Renal cortex interstitium (tissue), 11 donors: Measurements from ENCODE around the gene FAM229B. TPM values are rescaled to one million over a fixed set of nuclear protein-coding genes. Genes with fewer than 3 reads are reported as not detected.
A peak's percentile ranks its signal among the peaks of the same experiment; 100 is the strongest.

Experiments
- DNase-seq, 11 donors: peaks; one replicate each; pipeline ENCODE4 v3.0.0-alpha.2; 2013; ENCODE audit warnings: low read depth in 9 of 11, low spot score in 4 of 11; ENCODE audit errors: extremely low read depth in 1 of 11
- polyA plus RNA-seq, 3 donors: library from polyadenylated mRNA; unstranded; fragments of 120-200 nt; gene quantifications; one replicate each; pipeline ENCODE4 v1.2.1, GENCODE V29; 2013; ENCODE audit not compliant: insufficient read length in 3 of 3

Gene FAM229B
- polyA plus RNA-seq, 3 donors: 39.9 to 47.9 (median 44.4) TPM

DNA sequence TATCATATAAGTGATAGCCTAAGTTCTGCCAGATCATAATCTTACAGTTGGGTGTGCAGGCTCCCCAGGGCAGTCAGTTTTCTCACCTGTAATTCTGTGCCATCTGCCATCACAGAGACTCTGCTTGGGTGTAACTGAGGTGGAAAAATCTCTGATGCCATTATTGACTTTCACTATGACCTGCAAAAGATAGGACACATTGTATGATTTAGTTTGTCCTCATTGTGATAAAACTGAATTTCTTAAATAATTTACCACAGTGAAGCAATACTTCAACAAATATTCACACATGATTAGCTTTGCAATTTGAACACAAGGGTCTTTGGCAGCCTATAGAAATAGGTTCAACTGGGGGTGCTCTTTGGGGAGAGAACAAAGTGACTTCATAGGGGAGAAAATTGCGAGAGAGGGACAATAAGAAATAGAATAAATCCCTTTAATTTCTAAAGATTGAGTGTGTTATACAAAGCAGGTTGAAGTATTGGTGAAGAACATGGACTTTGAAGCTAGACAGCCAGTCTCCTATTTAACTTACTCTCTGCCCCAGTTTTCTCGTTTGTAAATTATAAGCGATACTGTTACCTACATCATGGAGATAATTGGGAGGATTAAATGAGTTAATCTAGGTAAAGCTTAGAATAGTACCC lies 27.3 kb downstream of the FAM229B start:
- no peak for DNase-seq

DNA sequence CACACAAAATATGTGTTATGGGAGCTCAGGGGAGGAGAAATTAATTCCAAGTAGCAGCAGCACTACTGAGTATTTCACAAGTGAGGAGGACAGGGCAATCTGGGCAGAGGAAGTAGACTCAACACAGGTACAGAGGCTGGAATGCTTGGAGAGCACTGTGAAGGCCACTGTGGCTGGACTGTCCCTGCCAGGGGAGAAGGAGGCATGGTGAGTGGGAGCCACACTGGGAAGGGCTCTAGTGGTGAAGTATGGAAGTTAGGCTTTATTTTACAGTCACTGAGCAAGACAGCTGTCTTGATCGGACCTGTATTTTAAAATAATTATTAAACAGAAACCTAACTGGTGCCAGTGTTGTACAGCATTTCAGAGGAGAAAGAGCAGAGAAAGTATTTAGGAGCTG lies 28.8 kb downstream of the FAM229B start:
- no peak for DNase-seq

DNA sequence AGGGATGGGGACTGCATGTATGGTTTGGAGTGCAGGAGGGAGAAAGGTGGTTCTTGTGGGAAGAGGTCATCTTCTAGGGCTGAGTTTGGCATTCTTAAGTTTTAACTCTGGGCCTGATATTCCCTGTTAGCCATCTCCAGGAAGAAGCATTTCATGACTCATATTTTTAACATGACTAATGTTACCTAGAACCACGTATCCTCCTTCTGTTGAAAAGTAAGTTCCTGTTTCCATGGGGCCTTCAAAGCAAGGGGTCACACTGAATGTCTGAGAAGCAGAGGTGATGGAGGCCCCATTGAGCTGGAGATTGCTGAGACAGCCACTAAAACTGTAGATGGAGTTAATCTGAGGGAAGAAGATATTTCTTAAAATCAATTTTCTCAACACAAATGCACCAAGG lies 30.2 kb downstream of the FAM229B start:
- DNase-seq: no peak

DNA sequence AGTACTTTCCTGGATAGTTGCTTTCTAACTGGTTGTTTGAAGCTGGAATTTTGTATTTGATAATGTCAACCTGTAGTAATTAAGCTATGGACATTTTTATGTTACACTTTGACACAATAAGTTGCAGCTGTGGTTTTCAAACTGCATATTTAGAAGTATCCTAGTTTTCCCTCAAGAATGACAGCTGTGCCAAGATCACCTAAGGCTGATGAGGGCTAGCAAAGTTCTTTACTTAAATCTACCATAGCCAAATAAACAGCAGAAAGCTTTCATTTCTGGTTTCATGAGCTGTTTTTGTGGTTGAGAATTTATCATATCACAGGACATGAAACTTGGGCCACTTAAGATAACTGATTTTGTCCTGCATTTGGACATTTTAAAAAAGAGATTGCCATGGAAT lies 30.6 kb downstream of the FAM229B start:
- DNase-seq: no peak

DNA sequence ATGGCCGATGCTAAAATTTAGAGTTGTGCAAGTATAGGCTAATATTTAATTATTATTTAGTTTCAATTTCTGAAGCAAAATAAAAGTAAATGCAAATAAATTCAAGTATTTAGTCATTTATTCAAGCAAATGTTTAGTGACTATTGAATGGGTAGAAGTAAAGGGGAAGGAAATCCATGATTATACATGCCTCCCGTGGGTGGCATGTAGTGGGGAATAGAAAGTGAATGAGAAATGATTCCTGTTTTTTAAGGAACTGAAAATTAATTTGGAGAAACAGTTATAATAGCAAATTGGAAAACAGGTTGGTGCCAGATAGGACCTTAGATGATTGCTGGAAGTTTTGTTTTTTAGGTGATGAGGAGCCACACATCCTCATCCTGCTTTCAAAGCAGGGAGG lies 35.4 kb downstream of the FAM229B start:
- no peak for DNase-seq

DNA sequence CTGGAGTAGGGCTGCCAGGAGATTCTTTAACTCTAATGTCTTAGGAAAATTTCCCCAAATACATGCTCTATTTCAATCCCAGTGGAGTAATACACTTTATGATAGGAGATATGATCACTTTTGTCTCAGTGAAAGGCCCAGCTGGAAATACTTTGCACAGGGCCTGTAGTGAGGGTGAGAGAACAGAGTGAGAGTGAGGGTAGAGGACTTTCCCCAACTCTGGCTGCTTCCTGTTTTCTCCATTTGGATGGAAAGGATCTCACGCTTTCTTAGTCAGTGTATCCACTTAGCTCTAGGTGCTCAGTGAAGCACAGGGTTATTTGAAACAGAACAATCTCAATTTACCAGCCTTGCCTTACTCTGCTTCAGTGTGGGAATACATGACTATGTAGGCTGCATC lies 36.6 kb downstream of the FAM229B start:
- no peak for DNase-seq

DNA sequence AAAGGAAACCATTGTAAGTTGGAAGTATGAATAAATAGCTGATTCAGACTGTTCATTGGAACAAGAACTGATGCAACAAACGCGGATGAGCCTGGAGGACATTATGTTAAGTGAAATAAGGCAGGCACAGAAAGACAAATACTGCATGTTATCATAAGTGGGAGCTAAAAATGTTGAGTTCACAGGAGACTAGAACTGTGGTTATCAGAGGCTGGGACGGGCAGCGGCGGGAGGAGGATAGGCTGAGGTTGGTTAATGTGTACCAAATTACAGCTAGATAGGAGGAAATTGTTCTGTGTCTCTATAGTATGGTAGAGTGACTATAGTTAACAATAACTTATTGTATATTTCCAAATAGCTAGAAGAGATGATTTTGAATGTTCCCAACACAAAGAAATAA lies 40.8 kb downstream of the FAM229B start:
- DNase-seq: no peak

DNA sequence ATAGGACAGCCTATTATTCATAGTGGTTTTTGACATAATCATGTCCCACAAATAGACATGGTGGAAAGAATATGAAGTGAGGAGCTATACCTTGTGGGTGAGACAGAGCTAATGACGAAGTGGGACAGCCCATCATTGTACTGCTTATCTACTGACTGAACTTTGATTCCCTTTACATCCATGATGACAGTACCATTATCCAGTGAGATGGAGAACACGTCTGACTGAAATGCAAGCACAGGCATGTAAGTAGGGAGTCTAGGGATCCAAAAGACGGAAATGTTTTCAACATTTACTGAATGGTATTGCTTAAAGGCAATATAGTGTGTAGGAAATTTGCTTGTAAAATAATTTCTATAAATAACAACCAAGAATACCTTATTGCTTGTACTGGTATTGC lies 43.5 kb downstream of the FAM229B start:
- DNase-seq: no peak

DNA sequence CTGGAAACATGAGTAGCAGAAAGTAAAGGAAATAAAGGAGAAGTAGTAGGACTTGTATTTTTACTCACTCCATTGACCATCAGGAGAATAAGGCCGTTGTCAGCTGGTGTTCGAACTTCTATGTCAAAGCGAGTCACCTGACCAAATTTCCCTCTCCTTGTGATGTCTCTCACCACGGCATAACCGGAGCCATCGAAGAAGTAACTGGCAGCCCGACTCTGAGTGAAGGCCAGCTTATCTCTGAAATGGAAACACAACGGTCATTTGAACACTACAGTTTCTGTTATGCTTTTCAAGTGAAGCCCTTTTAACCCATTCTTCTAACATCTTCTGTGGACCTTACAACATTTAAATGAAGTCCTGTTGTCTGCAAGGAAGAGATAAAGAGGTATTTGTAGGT lies 51.7 kb downstream of the FAM229B start:
- DNase-seq: no peak

DNA sequence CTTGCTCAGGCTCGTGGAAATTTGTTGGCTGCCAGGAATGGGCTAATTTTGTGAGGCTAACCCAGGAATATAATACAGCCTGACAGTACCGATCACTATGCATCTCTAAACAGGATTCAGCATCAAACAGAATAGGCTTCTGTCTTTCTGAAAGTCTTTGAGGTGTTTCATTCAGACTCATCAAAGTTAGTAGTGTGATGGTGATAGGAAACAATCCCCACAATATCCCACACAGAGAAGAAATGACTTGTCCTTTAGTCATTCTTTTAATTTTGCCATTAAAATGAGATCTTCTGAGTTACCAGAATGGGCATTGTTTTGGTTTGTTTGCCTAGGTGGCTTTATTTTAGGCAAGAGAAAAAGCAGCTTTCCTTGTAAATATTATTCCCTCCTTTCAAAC lies 54.3 kb downstream of the FAM229B start:
- DNase-seq: no peak

DNA sequence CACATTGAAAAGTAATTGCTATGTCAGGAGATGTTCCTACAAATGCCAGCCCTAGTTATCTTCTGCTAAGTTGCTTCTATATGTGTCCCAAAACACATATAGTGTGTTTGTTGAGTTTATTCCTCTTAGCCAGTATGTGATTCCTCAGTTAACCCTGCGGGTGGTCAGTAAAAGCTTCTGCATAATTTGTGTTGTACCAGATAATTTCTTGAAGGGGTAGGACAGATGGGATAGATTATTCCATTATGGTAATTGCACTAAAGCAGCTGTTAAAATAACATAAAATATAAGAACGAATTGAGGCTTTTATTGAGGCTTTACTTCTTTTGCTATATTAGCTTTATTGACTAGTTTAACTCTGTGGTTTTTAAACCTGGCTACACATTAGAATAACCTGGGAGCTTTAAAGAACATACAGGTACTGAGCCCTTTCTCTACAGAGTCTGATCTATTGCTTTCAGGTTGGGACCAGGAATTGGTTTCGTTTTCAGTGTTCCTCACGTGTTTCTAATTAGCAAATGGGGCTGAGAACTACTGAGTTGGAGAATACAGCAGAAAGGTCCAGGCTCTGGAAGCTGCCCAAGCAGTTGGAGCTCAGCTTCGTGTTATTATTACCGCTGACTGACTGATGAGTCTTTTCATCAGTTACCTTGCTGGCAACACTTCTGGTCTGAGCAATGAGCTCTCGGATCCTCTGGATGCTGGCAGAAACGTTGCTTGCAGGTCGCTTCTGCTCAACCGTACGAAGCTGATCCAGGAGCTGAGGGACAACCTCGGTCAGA lies 56.9 kb downstream of the FAM229B start:
- DNase-seq: no peak

DNA sequence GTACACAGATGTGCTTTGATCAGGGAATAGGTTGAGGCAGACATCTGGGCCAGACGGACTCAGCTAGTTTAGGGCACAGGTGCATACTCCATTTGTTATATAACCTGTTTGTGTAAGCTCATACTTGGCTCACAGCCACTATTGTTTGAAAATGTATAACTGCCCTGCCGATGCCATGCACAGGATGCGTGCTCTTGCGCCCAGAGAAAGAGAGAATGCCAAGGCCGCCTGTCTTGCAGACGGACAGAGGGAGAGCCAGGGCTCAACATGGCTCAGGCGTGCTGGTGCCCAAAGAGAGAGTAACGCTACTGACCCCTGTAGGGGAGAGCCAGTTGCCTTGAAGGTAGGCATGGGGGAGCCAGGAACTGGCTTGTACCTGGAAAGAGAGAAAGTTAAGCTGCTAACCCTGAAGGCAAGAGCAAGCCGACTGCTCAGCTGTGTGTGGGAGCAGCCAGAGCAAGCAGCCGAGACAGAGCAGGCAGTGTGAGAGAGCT lies 57.7 kb downstream of the FAM229B start:
- DNase-seq: no peak

DNA sequence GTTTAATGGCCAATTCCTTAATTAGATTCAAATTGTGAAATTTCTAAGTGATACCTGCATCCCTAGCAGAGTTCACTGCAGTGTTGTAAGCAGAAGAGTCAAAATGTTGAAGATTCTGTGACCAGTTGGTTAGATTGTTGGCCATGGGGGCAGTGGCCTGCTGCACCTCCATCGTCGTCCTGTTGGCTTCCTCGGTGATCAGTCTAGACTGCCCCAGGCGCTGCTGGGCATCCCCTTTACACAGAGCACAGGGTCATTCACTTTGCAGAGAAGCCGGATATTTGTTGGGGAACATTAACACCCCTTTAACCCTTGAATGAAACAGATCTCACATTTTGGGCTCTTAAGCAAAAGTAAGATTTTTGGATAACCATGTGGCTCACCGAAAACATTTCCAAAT lies 60.7 kb downstream of the FAM229B start:
- no peak for DNase-seq

DNA sequence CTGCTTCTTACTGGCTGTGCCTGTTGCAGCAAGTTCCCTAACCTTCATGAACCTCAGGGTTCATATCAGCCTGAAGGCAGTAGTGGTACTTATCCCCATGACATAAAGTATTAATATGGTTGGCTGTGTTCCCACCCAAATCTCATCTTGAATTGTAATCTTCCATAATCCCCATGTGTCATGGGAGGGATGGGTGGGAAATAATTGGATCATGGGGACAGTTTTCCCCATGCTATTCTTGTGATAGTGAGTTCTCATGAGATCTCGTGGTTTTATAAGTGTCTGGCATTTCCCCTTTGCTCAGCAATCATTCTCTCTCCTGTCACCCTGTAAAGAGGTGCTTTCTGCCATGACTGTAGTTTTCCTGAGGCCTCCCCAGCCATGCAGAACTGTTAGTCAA lies 61.8 kb downstream of the FAM229B start:
- no peak for DNase-seq

DNA sequence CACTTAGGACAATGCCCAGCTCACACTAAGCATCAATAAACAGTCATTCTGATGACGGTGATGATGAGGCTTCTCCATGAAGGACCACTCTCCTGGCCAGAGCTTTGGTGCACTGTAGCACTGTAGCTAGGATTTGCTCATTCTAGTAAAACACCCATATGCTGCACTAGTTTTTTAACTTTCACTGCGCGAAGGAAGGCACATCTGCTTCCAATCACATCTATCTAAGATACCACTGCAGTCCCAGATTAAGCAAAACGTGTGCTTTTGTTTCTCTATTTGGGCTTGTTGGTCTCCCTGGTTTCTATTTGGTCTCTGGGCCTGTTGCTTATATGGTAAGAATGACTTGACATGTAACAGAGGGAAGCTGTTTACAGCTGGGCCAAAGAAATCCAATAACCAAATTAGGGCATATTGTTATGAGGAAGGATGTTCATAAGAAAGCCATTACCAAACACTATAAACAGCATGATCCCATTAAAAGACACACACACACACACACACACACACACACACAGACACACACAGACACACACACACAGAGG lies 62.4 kb downstream of the FAM229B start:
- peak; percentile 8 to 67 (median 41) for DNase-seq

DNA sequence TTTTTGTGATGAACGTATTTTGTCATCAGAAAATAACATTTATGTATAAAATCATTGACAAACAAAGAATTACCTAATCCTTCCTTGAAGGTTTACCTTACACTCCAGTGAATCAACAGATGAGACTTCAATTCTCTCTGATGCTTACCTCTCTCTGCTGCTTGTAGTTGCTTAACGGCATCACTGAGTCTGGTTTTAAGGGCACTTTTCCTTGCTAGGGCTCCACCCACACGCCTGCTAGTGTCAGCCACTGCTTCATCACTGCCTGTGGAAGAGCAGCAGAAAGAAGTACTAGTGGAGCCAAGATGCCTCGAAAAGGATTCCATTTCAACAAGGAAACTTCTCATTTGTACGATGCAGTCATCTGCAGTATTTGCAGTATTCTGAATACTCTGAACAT lies 63.0 kb downstream of the FAM229B start:
- DNase-seq: no peak

Other genes with a start within 250 kb of the FAM229B start
- 100 to 1,000 TPM; 137 to 177 (median 176) TPM for gene FYN, start 214.1 kb upstream of the FAM229B start, polyA plus RNA-seq
- 1 to 10 TPM; 2.5 to 3.8 (median 3.3) TPM for gene CCN6, start 33.5 kb upstream of the FAM229B start, polyA plus RNA-seq
- 10 to 100 TPM; 25.9 to 50.8 (median 32.1) TPM for gene TUBE1, start 109 bp upstream of the FAM229B start, polyA plus RNA-seq
- gene LAMA4, start 167.0 kb downstream of the FAM229B start, polyA plus RNA-seq: 100 to 1,000 TPM in 1 of 3 donors, 10 to 100 TPM in 2; 83.5 to 101 (median 97.8) TPM